RWPE2 (cell line): ENCODE results near the gene PPIA.

Source experiments
- ATAC-seq: fragments of 200-7000 bp; cut with Tn5 transposase; 3 replicates; pipeline ENCODE4 v1.9.1; 2021; ENCODE audit warnings: low read depth
- DNase-seq: peaks from one replicate; pipeline ENCODE4 v3.0.0-alpha.2; 2020; ENCODE audit warnings: low spot score
- H3K27ac ChIP-seq: fragments of 450-650 bp; 2 replicates; pipeline ENCODE4 v1.5.1; 2017; ENCODE audit warnings: mild to moderate bottlenecking; ENCODE audit not compliant: poor library complexity, severe bottlenecking
- H3K27me3 ChIP-seq: fragments of 250-450 bp; sonication (Bioruptor Pico); 2 replicates; pipeline ENCODE4 v1.5.1; 2021; ENCODE audit warnings: mild to moderate bottlenecking, moderate library complexity; ENCODE audit not compliant: insufficient read depth, poor library complexity, severe bottlenecking
- H3K36me3 ChIP-seq: fragments of 250-450 bp; sonication (Bioruptor Pico); 2 replicates; pipeline ENCODE4 v1.5.1; 2020; ENCODE audit warnings: low read depth, mild to moderate bottlenecking, moderate library complexity
- H3K4me1 ChIP-seq: fragments of 250-450 bp; sonication (Bioruptor Pico); 2 replicates; pipeline ENCODE4 v1.5.1; 2021; ENCODE audit warnings: mild to moderate bottlenecking, moderate library complexity; ENCODE audit not compliant: insufficient read depth, poor library complexity, severe bottlenecking
- H3K4me3 ChIP-seq: fragments of 250-450 bp; sonication (Bioruptor Pico); 2 replicates; pipeline ENCODE4 v1.5.1; 2021; ENCODE audit warnings: mild to moderate bottlenecking, moderate library complexity; ENCODE audit not compliant: severe bottlenecking
- H3K9me3 ChIP-seq: fragments of 250-450 bp; sonication (Bioruptor Pico); 2 replicates; pipeline ENCODE4 v1.5.1; 2021; ENCODE audit warnings: mild to moderate bottlenecking, moderate library complexity; ENCODE audit not compliant: severe bottlenecking
- CTCF ChIP-seq: fragments of 450-650 bp; IDR thresholded peaks from one replicate; pipeline ENCODE4 v1.5.1; 2017; ENCODE audit warnings: mild to moderate bottlenecking, moderate library complexity; ENCODE audit not compliant: poor library complexity, severe bottlenecking

PPIA gene

GRCh38 chr7:44805950-44806349 lies 9.5 kb downstream of the PPIA start:
- no peak overlapping the region for H3K4me3 ChIP-seq
- peaks cover 26% of the 10 kb centered on the region for H3K36me3 ChIP-seq
- H3K9me3 ChIP-seq: no peaks in the 10 kb centered on the region
- peak overlapping the region; percentile 34 for H3K27ac ChIP-seq
- no peak for TF ChIP-seq CTCF
- DNase-seq (no peak), ATAC-seq (peak; percentile 21; the same call in 1 of the 3 replicates)
- peaks cover 8% of the 10 kb centered on the region for H3K4me1 ChIP-seq
- H3K27me3 ChIP-seq: no peaks in the 10 kb centered on the region

- TF ChIP-seq CTCF: no peak
- Histone ChIP-seq H3K4me1 (peaks cover 8% of the 10 kb centered on the region), H3K9me3 (no peaks in the 10 kb centered on the region), H3K27me3 (no peaks in the 10 kb centered on the region), H3K4me3 (no peak overlapping the region), H3K36me3 (no peaks in the 10 kb centered on the region; the same call in 1 of the 2 replicates), H3K27ac (no peak overlapping the region)
- ATAC-seq (no peak), DNase-seq (no peak)
Observed at GRCh38 chr7:44808914-44809393, 12.5 kb downstream of the PPIA start.

GRCh38 chr7:44811093-44811492 lies 14.6 kb downstream of the PPIA start:
- no peak overlapping the region for H3K27ac ChIP-seq
- DNase-seq (no peak), ATAC-seq (peak; percentile 82)
- no peak for TF ChIP-seq CTCF
- H3K27me3 ChIP-seq: no peaks in the 10 kb centered on the region
- no peaks in the 10 kb centered on the region for H3K9me3 ChIP-seq
- H3K36me3 ChIP-seq: no peaks in the 10 kb centered on the region
- peaks cover 8% of the 10 kb centered on the region for H3K4me1 ChIP-seq
- H3K4me3 ChIP-seq: no peak overlapping the region

GRCh38 chr7:44811571-44811970 lies 15.1 kb downstream of the PPIA start:
- H3K4me3 ChIP-seq: no peak overlapping the region
- no peak for DNase-seq
- no peak for TF ChIP-seq CTCF
- H3K27me3 ChIP-seq: no peaks in the 10 kb centered on the region
- no peak overlapping the region for H3K27ac ChIP-seq
- no peak for ATAC-seq
- H3K36me3 ChIP-seq: no peaks in the 10 kb centered on the region
- H3K4me1 ChIP-seq: peaks cover 8% of the 10 kb centered on the region
- H3K9me3 ChIP-seq: no peaks in the 10 kb centered on the region

- Histone ChIP-seq H3K9me3 (no peaks in the 10 kb centered on the region), H3K27me3 (no peaks in the 10 kb centered on the region), H3K4me3 (no peak overlapping the region), H3K36me3 (no peaks in the 10 kb centered on the region), H3K27ac (no peak overlapping the region), H3K4me1 (peaks cover 8% of the 10 kb centered on the region)
- no peak for TF ChIP-seq CTCF
- DNase-seq (no peak), ATAC-seq (no peak)
Observed at GRCh38 chr7:44814919-44815318, 18.4 kb downstream of the PPIA start.
